Measurements from ENCODE around the gene ACSL3.

DNA sequence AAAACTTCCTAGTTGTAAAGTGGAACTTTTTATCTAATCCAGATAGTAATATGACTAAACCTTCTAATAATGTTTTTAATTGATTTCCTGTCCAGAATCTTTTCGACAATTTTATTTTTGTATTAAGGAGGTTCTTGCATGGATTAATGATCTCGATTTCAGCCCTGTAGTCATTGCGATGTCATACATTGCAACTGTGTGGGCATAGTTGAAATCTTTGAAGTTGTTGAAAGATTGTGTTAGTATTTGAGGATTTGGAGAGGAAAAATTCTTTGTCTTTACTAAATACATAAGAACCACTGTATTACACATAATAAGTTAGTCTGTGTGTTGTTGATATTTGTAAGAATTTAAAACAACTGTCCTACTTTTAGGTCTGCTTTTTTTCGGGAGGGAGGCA lies 31.1 kb downstream of the ACSL3 start:
- TF ChIP-seq, protein P1, sequence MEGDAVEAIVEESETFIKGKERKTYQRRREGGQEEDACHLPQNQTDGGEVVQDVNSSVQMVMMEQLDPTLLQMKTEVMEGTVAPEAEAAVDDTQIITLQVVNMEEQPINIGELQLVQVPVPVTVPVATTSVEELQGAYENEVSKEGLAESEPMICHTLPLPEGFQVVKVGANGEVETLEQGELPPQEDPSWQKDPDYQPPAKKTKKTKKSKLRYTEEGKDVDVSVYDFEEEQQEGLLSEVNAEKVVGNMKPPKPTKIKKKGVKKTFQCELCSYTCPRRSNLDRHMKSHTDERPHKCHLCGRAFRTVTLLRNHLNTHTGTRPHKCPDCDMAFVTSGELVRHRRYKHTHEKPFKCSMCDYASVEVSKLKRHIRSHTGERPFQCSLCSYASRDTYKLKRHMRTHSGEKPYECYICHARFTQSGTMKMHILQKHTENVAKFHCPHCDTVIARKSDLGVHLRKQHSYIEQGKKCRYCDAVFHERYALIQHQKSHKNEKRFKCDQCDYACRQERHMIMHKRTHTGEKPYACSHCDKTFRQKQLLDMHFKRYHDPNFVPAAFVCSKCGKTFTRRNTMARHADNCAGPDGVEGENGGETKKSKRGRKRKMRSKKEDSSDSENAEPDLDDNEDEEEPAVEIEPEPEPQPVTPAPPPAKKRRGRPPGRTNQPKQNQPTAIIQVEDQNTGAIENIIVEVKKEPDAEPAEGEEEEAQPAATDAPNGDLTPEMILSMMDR (IDR thresholded peaks at IDR 0.05; ENCODE audit: low read depth, low read length, poor library complexity, severe bottlenecking) = no peak
- TF ChIP-seq EZH2phosphoT487 (IDR thresholded peaks at IDR 0.05; ENCODE audit: borderline replicate concordance, low read length) = no peak

Measured in DOHH2 (cell line).